Stimulated activated CD4-positive, alpha-beta T cell treated with anti-CD3 and anti-CD28 coated beads, Interleukin-12 subunit alpha, Interleukin-12 subunit beta, amount 100 ng/mL, for 24 hours (primary cell): ENCODE results near the gene DDIT3.
"Not testable (repeated sequence)": the region's sequence is repeated elsewhere in the genome, so short reads cannot be mapped to it uniquely, and the experiment has no call there.

ENCODE experiments used
- DNase-seq, 2 experiments: peaks; one replicate each; pipeline ENCODE4 v3.0.0-alpha.2; 2020; ENCODE audit warnings: low read depth in 2 of 2

The DDIT3 gene

GRCh38 chr12:57513266-57513665, 7.0 kb downstream of the DDIT3 start:
- no peak for DNase-seq

GRCh38 chr12:57512665-57513064, 7.6 kb downstream of the DDIT3 start:
- DNase-seq = no peak

- DNase-seq = no peak
Observed at GRCh38 chr12:57511588-57512325, 8.6 kb downstream of the DDIT3 start.

- no peak for DNase-seq
Observed at GRCh38 chr12:57511161-57511560, 9.2 kb downstream of the DDIT3 start.

- not testable (repeated sequence) for DNase-seq
Observed at GRCh38 chr12:57507796-57508195, 12.5 kb downstream of the DDIT3 start.

- not testable (repeated sequence) for DNase-seq
Observed at GRCh38 chr12:57506541-57506940, 13.8 kb downstream of the DDIT3 start.

- DNase-seq = not testable (repeated sequence)
Observed at GRCh38 chr12:57502311-57502969, 17.9 kb downstream of the DDIT3 start.

- DNase-seq = no peak
Observed at GRCh38 chr12:57500213-57500612, 20.1 kb downstream of the DDIT3 start.

- DNase-seq = no peak
Observed at GRCh38 chr12:57498571-57498970, 21.7 kb downstream of the DDIT3 start.

- DNase-seq = no peak
Observed at GRCh38 chr12:57498132-57498502, 22.2 kb downstream of the DDIT3 start.

GRCh38 chr12:57497223-57498131, 22.8 kb downstream of the DDIT3 start:
- DNase-seq = no peak

GRCh38 chr12:57496822-57497221, 23.5 kb downstream of the DDIT3 start:
- no peak for DNase-seq

- not testable (repeated sequence) for DNase-seq
Observed at GRCh38 chr12:57495051-57495701, 25.1 kb downstream of the DDIT3 start.

- DNase-seq = no peak
Observed at GRCh38 chr12:57491393-57492280, 28.7 kb downstream of the DDIT3 start.

- no peak for DNase-seq
Observed at GRCh38 chr12:57490126-57490525, 30.2 kb downstream of the DDIT3 start.

GRCh38 chr12:57489157-57489641, 31.1 kb downstream of the DDIT3 start:
- DNase-seq = no peak

GRCh38 chr12:57488402-57489156, 31.7 kb downstream of the DDIT3 start:
- no peak for DNase-seq

- DNase-seq = peak; percentile 84 to 85
Observed at GRCh38 chr12:57487597-57488401, 32.5 kb downstream of the DDIT3 start, which contains the start of gene MARS1. Gene MARS1, plus strand, starts transcription at chr12:57488068. Its CDS starts 23 bp downstream, at chr12:57488091.

GRCh38 chr12:57487055-57487596, 33.2 kb downstream of the DDIT3 start:
- DNase-seq = no peak
